NOMO-1 treated with DMSO at 0.1 percent for 48 hours (cell line): Measurements from ENCODE around the gene CPED1.
A peak's percentile ranks its signal among the peaks of the same experiment; 100 is the strongest.
"Not testable (repeated sequence)": the region's sequence is repeated elsewhere in the genome, so short reads cannot be mapped to it uniquely, and the experiment has no call there.

Source experiments
- DNase-seq: peaks from one replicate; lab custom pipeline; 2025; ENCODE audit not compliant: unreplicated experiment; lab: John Stamatoyannopoulos, UW

The CPED1 gene

DNA sequence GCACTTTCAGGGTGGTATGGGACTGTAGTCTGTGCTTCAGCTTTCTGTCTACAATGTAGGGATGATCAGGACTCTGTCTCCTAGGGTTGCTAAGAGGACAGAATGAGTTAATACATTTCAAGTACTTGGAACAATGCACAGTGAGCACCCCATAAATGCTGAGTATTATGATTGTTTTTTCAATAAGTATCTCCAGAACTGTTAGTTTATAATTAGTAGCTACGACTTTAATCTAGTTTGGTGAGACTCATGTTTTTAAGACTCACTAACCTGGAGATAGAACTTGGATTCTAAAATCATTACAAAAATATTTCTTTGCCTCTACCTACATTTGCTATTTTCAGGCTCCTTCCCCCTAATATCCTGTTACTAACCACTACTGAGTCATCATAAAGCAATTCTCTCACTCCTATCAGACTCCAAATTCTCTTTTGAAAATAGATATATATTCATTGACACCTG, 95.3 kb downstream of the CPED1 start:
- DNase-seq: no peak

DNA sequence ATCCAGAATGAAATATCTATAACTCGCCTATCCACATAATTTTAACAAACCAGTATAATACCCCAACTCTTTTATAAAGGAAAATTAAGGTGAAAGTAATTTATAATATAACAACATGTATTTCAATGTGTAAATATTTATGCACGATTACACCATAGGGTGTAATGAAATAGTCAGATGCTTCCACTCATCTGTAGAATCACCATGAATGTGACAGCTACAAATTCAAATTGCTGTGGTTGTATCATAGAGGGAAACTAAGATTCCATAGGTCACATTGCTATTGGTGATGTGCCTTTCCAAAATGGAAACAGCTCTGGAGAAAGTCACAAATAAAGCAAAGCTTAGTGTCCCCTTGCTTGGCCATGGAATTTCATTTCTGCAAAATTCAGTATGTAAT, 95.7 kb downstream of the CPED1 start:
- no peak for DNase-seq

DNA sequence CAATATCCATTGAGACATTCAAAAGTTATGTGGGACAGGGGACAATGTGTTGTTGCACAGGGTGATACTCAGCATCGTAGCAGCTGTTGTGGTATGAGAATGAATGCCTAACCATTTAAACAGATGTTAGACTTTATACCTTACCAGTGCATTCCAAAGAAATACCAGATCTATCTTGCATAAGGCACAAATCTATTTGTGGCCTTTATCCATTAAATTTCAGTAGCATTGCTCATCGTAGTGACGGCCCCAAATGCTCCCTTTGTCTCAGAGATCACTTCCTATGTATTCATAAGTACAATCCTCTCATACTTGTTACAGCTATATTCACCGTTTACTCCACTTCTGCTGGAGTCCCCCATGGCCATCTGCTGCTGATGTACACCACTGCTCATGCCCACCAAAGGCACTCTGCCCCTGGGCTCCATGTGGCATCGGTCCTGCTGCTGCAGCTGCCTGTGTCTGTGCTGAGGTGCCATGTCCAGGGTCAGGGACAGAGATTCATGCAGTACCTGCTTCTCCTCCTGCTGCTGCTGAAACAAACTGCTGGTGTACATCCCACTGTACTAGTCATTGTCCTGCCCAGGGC, 96.3 kb downstream of the CPED1 start:
- DNase-seq: no peak

DNA sequence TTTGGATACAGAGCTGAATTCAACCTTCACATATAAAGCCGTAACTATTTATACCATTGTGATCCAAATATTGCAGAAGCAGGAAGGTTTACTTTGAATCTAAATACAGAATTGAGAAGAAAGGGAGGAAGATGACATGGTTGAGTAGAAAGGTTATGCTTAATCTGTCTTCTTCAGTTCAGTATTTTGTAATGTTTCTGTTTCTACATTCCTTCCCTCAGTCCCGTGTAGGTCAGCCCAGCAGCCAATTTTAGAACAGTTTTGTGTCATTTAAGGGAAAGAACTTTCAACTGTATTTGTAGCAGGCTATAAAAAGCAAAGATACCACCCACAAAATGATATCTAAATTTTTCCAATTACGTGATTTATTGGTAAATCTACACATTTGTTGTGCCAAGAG, 97.4 kb downstream of the CPED1 start:
- DNase-seq: no peak

DNA sequence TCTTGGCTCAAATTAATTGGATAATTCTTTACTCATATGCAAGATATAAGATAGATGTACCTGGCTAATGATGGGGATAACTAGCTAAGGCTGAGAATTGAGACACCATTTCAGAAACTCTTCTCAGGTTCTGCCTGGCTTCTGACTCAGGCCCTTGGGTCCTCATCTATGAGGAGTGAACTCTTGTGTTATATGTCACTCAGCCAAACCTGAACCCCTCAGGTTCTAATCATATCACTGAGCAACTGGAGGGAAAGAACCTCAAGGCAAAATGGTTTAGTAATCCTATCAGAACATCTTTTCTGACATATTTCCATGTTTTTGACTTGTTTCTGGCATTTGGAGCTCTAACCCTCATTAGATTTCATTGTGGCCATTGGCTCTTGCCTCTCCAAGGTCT, 100.4 kb downstream of the CPED1 start:
- DNase-seq: no peak

DNA sequence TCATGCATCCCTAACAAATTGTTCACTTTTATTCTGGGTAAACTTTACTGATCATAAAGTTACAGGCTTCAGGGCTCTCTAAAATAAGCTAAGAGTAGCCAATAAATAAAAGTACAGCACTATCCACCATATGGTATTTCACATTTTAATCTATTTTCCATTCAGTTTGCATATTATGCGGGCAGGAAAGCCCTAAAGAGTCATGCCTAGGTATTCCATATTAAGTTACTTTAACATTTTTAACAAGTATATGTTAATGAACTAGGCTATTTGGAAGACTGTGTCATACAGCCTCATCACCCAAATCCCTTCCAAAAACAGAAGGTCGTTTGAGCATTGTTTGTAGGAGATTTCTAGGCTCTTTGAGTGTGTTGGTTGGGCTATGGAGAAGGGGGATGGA, 106.3 kb downstream of the CPED1 start:
- no peak for DNase-seq

DNA sequence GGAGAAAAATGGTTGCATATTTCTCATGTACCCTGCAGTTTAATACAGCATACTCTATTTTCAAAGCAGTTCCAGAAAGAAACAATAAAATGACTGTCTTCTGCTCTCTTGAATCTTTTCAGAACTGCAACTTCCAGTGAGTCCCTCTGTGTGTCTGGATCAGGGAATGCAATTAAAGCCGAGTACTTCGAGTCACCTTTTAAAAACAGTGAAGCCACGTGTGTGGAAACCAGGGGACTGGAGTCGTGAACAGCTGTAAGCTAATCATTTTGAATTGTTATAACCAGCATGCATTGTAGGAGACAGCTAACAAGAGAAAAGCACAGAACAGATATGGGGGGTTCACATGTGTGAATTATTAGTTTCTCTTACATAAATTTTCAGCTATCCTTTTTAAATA, 109.1 kb downstream of the CPED1 start:
- DNase-seq: no peak

DNA sequence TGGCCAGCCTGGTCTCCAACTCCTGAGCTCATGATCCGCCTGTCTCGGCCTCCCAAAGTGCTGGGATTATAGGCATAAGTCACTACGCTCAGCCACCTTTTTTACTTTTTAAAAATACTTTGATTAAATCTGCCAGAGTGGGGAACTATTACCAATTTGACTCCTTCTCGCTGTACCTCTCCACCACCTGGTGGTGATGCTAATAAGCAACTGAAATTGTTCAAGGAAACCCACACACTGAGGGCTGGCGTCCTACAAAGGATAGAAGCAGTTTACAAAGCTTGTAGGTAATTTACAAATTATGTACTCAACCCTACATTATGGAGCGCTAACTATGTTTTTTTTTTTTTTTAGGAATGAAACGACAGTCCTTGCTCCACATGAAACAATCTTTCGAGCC, 111.1 kb downstream of the CPED1 start:
- DNase-seq: no peak

DNA sequence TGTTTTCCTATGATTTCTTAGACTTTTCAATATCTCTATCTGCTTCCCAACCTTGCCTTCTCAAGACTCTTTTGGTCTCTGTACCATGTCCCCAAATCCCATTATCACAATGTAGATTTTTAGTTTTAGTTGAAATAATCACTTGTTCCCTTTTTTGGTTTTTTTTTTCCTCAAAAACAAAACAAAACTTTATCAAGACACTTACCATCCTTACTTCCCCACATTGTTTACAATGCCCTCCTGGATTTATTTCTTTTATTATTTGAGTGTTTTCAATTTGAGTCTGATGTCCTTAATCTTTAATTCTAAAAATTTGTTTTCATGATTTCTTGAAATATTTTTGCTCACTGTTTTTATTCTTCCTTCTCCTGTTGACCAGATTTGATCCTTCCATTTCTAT, 112.6 kb downstream of the CPED1 start:
- no peak for DNase-seq

DNA sequence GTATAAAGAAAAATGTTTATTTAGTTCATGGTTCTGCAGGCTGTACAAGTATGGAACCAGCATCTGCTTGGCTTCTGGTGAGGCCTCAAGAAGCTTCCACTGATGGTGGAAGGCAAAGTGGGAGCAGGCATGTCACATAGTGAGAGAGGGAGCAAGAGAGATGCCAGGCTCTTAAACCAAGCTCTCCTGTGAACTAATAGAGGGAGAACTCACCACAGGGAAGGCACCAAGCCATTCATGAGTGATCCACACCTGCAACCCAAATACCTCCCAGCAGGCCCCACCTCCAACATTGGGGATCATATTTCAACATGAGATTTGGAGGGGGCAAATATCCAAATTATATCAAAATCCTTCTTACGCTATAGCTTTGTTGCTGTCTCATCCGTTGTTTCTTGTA, 113.1 kb downstream of the CPED1 start:
- no peak for DNase-seq

DNA sequence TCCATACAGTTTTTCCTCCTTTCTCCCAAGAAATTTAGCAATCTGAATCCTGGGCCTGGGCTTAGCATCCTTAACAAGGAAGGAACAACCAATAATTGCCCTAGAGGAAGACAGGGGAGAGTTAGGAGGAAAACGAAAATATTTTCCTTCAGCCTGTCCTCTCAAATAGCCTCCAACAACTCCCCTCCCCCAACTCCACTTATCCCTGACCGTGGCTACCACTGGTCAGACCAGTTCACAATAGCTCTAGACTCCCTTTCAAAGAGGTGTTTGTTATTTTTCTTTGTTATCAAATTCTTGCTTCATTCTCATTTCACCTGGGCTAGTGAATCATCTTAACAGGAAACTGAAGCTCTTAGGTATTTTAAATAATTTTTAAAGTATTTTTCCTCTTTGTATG, 114.1 kb downstream of the CPED1 start:
- DNase-seq: no peak

DNA sequence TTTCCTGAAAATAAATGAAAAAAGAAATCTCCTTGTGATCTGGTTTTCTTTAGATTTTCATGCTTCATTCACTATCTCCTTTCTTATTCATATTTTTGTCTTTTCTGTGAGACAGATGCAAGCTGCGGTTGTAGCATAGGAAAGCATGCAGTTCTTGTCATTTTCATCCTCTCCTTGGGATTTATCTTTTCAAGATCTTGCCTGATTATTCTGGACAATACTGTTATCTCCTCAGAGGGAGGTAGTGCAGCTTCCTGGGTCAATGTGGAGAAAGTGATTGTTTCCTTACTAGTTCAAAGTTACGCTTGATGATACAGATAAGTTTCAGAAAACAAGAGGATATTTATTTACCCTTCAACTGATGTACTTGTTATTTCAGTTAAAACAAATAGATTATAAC, 114.6 kb downstream of the CPED1 start:
- DNase-seq: no peak

DNA sequence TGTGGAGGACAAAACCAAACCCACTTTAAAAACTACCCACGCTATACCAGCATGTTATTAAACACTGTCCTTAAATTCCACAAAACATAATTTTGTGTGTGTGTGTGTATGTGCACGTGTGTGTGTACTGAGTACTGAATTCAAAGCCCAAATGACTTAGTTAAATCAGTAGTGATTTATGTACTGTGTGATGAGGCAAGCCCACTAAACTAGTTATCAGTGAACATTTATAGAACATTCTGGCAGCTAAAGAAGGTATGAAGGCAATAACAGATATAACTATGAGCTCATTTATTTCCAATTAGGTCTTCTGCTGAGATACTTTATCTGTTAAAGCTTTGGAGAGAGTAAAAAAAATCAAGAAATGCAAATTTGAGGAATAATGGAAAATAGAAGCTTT, 115.1 kb downstream of the CPED1 start:
- DNase-seq: no peak

DNA sequence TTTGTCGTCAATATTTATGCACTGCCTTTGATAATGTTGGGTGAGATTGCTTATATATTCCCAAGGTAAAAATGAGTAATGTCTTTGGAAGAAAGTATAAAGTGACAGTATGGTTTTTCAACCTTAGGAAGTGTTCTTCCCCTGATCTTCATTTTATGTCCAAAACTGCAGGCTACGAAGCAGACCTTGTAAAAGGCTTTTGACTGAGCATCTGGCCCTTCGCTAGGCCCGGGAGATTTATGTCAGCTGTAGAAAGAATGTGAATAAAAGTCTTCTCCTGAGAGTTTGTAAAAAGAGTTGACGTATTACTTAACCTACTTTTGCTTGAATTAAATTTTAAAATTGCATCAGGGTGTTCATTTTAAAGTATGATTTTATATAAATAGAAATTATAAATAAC, 116.8 kb downstream of the CPED1 start:
- no peak for DNase-seq

DNA sequence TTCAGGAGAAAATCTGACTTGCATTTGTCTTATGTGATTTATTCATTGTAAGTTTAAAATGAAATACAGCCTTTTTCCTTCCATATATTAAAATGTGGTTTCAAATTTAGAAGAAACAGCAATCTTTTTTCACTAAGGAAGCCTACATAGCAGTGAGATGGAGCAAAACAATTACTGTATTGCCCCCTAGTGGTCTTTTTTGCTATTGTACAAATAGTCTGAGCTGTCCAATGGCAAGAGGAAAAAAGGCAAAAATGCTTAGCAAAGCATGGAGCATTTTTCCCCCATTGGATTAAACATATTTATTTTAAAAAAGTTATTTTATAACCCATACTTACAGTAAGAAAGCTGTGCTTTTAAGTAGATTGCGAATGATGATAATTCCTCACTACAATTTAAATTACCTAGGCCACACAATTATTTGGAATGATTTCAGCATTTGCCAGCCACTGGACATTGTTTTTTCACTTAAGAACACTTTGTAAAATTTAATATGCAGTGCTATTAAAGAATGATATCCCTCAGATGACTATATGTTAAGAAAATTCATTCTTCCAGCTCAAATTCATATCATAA, 119.5 kb downstream of the CPED1 start:
- DNase-seq: peak; percentile 20

DNA sequence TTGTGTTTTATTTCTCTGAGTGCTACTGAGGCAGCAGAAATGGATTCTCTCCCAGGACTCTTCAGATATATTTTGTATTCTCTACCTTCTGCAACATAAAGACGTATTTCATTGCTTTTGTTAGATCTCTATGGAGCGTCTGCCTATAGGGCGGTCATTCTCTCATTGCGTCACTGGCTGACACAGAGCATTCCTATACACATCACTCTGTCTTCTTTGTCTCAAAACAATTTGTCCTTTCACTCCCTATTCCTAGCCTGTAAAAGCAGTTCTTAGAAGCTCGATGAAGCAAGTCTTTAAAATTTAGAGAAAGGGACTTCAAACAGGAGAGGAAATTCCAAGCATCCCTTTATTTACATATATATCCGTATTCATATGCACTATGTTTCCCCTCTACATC, 120.6 kb downstream of the CPED1 start:
- no peak for DNase-seq

DNA sequence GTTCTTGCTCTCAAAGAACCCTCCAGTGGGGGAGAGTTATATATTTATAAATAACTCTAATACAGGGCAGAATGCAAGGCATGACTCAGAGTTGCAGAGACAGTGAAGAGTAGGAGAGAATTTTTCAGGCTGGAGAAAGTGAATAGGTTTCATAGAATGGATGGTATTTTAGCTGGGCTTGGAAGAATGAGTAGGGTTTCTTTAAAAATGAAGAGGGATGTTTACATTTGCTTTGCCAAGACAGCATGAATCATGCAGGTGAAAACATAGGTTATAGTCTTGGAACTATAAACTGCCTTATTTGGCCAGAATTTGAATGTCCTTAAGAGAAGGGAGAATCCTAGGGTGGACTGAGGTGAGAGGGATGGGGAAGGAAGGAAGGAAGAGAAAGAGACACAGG, 124.8 kb downstream of the CPED1 start:
- no peak for DNase-seq

DNA sequence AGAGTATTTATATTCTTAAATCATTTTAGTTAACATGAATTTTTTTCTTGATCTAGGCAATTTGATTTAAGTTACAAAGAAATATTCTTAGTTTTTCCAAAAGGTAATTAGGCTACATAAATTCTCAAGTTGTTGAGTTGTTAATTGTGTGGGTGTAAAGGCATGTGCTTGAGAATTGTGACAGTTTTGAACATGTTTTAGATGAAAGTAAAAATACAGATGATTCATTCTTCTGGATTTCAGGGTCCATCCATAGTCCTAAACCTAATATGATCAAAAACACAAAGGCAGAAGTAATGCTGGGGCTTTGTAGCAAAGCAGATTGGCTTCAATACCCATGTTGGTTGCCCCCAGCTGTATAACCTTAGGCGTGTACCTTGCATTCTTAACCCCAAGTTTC, 127.9 kb downstream of the CPED1 start:
- DNase-seq: no peak

DNA sequence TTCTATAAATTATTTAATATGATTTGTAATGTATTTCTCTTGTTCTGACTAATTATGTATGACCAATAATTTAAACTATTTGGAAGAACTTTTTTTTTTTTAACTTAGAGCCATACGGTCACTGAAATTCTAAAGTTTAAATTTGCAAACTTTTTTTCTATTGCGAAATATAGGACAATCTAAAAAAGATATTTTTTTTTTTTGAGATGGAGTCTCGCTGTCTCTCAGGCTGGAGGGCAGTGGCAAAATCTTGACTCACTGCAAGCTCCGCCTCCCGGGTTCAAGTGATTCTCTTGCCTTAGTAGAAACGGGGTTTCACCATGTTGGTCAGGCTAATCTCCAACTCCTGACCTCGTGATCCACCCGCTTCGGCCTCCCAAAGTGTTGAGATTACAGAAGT, 130.5 kb downstream of the CPED1 start:
- no peak for DNase-seq

DNA sequence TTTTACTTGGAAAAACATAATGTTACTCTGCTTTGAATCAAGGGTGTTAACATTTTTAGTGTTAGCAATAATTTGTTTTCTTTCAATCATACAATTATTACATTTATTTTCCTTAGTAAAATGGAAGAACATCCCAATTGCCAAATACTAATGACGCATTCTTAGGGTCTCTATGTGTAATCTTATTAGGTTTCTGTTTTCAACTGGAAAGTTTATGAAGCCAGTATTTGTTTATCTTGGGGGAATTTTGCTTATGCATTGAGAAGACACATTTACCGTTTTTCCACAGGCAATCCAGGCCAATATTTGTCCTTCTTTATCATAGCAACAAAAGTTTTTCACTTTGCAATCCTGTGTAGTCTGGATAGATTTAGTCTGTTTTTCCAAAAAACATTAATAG, 134.5 kb downstream of the CPED1 start:
- no peak for DNase-seq

DNA sequence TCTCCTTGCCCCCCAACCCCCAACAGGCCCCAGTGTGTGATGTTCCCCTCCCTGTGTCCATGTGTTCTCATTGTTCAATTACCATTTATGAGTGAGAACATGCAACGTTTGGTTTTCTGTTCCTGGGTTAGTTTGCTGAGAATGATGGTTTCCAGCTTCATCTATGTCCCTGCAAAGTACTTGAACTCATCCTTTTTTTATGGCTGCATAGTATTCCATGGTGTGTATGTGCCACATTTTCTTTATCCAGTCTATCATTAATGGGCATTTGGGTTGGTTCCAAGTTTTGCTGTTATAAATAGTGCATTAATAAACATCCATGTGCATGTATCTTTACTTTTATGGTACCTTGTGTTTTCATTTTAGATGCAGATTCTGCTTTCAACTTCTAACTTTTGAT, 136.9 kb downstream of the CPED1 start:
- DNase-seq: not testable (repeated sequence)

DNA sequence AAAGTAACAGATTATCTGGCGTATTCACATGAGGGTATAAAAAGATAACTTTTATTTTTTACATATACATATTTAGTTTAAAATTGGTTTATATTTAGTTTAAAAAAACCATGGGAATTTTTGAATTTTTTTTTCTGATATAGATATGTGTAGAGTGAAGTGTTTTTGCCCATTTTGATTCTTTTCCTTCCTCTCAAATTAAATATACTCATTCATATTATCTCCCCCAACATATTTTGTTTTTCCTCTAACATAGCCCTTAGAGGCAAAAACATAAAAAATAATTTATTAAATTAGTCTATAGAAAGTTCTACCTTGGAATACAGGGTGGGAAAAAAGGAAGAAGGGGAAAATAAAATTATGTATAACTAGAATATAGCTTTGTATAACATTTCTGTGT, 137.7 kb downstream of the CPED1 start:
- no peak for DNase-seq

DNA sequence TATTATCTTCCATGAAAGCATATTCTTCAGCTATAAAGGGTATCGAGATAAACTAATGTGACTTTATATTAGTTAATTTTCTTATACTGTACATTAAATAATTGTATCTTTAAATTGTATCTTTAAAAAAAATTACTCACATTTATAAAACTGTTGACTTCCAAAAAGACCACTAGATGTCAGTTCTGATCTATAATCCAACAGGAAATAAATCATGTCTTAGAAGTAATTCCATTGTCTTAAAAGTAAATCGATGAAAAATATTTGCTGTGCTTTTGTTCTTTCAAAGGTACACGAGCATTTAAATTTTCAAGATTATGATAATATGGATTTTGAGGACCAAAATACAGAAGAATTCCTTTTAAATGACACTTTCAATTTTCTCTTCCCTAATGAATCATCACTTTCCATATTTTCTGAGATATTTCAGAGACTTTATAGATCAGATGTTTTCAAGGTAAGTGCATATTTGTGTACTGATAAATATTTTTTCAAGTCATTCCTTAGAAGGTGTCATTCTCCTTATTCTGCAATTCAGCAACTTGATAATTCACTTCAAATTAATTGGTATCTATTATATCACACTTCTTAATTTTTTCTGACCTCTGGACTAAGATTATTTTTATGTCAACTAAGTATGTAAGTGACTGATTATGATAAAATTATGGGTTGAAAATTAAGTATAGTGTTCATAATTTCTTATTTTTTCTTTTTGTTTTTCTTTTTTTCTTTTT, 138.5 kb downstream of the CPED1 start:
- DNase-seq: no peak
